Naive thymus-derived CD4-positive, alpha-beta T cell (primary cell): ENCODE measurements around the gene EDC4. TPM values are rescaled to one million over a fixed set of nuclear protein-coding genes. Genes with fewer than 3 reads are reported as not detected.

Experiments used
- ATAC-seq: fragments of 150-1000 bp; cut with Tn5 transposase; 2 replicates; pipeline ENCODE4 v1.10.0; 2021; ENCODE audit warnings: mild to moderate bottlenecking, moderate library complexity
- CTCF ChIA-PET: fragments of 350-600 bp; sonication (Branson Sonifier 250); formaldehyde crosslinking; loops from one replicate; lab custom pipeline; 2021; ENCODE audit warnings: antibody characterized with exemption; lab: Charles Lee
- POLR2A ChIA-PET: fragments of 350-600 bp; sonication (Branson Sonifier 250); formaldehyde crosslinking; loops from one replicate; lab custom pipeline; 2021; ENCODE audit warnings: antibody characterized with exemption, inconsistent platforms; lab: Charles Lee
- DNase-seq, 9 donors: peaks; one replicate each; pipeline versions ENCODE4 v3.0.0 to v3.0.0-alpha.2; 2020 to 2022; ENCODE audit warnings: mixed read lengths in 1 of 9
- H3K27ac ChIP-seq: one replicate; pipeline ENCODE4 v1.7.0; 2013; ENCODE audit warnings: mild to moderate bottlenecking, low read depth, low read length, moderate library complexity
- H3K27me3 ChIP-seq, 2 donors: one replicate each; pipeline ENCODE4 v1.7.0; 2013; ENCODE audit warnings: low read length in 2 of 2, mild to moderate bottlenecking in 2 of 2, moderate library complexity in 2 of 2; ENCODE audit not compliant: control insufficient read depth in 2 of 2, insufficient read depth in 2 of 2
- H3K36me3 ChIP-seq, 3 experiments: 1 replicate in 2 of 3; 2 replicates in 1 of 3; pipeline ENCODE4 v1.7.0; 2013; ENCODE audit warnings: low read length in 3 of 3, mild to moderate bottlenecking in 3 of 3, moderate library complexity in 1 of 3; ENCODE audit not compliant: insufficient read depth in 3 of 3, control insufficient read depth in 2 of 3
- H3K4me1 ChIP-seq, 2 donors: one replicate each; pipeline ENCODE4 v1.7.0; 2013; ENCODE audit warnings: low read length in 2 of 2, mild to moderate bottlenecking in 2 of 2, moderate library complexity in 1 of 2; ENCODE audit not compliant: control insufficient read depth in 2 of 2, insufficient read depth in 2 of 2
- H3K4me3 ChIP-seq: 2 replicates; pipeline ENCODE4 v1.7.0; 2013; ENCODE audit warnings: mild to moderate bottlenecking, low read length
- H3K9me3 ChIP-seq, 3 experiments: 1 replicate in 2 of 3; 2 replicates in 1 of 3; pipeline ENCODE4 v1.7.0; 2013; ENCODE audit warnings: low read length in 3 of 3; ENCODE audit not compliant: control insufficient read depth in 2 of 3
- H3K27ac Mint-ChIP-seq, 9 donors: one replicate each; pipeline ENCODE4 v1.8.0; 2020 to 2022; ENCODE audit warnings: mixed read lengths in 9 of 9, mild to moderate bottlenecking in 8 of 9, moderate library complexity in 5 of 9, inconsistent platforms in 2 of 9
- H3K27me3 Mint-ChIP-seq, 5 donors: one replicate each; pipeline ENCODE4 v1.8.0; 2021 to 2022; ENCODE audit warnings: mixed read lengths in 5 of 5, mild to moderate bottlenecking in 1 of 5
- H3K36me3 Mint-ChIP-seq, 5 donors: one replicate each; pipeline ENCODE4 v1.8.0; 2020 to 2022; ENCODE audit warnings: mixed read lengths in 5 of 5, mild to moderate bottlenecking in 3 of 5, inconsistent platforms in 1 of 5
- H3K4me1 Mint-ChIP-seq, 7 donors: one replicate each; pipeline ENCODE4 v1.8.0; 2020 to 2022; ENCODE audit warnings: mixed read lengths in 7 of 7, mild to moderate bottlenecking in 3 of 7, inconsistent platforms in 1 of 7
- H3K4me3 Mint-ChIP-seq, 10 donors: one replicate each; pipeline ENCODE4 v1.8.0; 2020 to 2022; ENCODE audit warnings: mild to moderate bottlenecking in 10 of 10, mixed read lengths in 10 of 10, moderate library complexity in 6 of 10, inconsistent platforms in 2 of 10
- H3K9me3 Mint-ChIP-seq, 11 donors: one replicate each; pipeline ENCODE4 v1.8.0; 2020 to 2022; ENCODE audit warnings: mixed read lengths in 11 of 11, mild to moderate bottlenecking in 4 of 11, inconsistent platforms in 1 of 11, moderate library complexity in 1 of 11
- intact Hi-C, 2 donors: fragments of 100-400 bp; cut with micrococcal nuclease; formaldehyde crosslinking; loops; one replicate each; pipeline ENCODE4 v1.15.1; 2023
- polyA plus RNA-seq, 2 donors: library from polyadenylated mRNA; unstranded; fragments of 300-500 nt; fragmentation: Illumina TruSeq; gene quantifications; one replicate each; pipeline ENCODE4 v1.2.3, GENCODE V29; 2021
- total RNA-seq, 6 experiments: library from RNA in 5 of 6; stranded (reverse) in 5 of 6; gene quantifications; 1 replicate in 5 of 6; 2 replicates in 1 of 6; pipeline ENCODE4 v1.2.3 and lab custom pipeline; 2021 to 2026

Gene EDC4
- total and polyA plus RNA-seq, 7 experiments from 2014 or later = 34.8 to 166 (median 122) TPM

DNA sequence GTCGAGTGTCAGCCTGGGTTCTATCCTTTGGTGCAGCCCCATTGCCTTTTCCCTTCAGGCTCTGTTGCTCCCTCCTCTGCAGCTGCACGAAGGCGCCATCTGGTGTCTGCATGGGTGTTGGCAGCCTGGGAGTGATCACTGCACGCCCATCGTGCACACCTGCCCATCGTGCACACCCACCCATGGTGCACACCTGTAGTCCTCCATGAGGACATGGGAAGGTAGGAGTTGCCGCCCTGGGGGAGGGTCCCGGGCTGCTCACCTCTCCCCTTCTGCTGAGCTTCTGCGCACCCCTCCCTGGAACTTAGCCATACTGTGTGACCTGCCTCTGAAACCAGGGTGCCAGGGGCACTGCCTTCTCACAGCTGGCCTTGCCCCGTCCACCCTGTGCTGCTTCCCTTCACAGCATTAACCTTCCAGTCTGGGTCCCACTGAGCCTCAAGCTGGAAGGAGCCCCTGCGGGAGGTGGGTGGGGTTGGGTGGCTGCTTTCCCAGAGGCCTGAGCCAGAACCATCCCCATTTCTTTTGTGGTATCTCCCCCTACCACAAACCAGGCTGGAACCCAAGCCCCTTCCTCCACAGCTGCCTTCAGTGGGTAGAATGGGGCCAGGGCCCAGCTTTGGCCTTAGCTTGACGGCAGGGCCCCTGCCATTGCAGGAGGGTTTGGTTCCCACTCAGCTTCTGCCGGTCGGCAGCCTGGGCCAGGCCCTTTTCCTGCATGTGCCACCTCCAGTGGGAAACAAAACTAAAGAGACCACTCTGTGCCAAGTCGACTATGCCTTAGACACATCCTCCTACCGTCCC, 55.9 kb downstream of the EDC4 start:
- Mint-ChIP-seq H3K9me3 (no peaks in the 10 kb centered on the region), H3K27ac (peak overlapping the region in 4 of 9 donors; percentile 6 to 67 (median 56)), H3K4me3 (peak overlapping the region in 1 of 10 donors; percentile 45), H3K4me1 (peaks cover 0 to 10% (median 7%) of the 10 kb centered on the region in 7 donors), H3K36me3 (peaks cover 0 to 10% (median 1%) of the 10 kb centered on the region in 5 donors), H3K27me3 (no peaks in the 10 kb centered on the region)
- no peaks in the 10 kb centered on the region for H3K4me1 ChIP-seq
- intact Hi-C loops = loop anchor here (1.0 kb wide), 4 partner anchors 45 to 407 kb away; no protein-coding TSS in a partner anchor
- peaks cover 3 to 61% (median 5%) of the 10 kb centered on the region in 3 experiments for H3K36me3 ChIP-seq
- no peak overlapping the region for H3K4me3 ChIP-seq
- CTCF ChIA-PET = interaction anchor here (0.6 to 2.2 kb wide), 7 partner anchors 10 to 408 kb away, joined by 3 to 16 read pairs (median 3); partner anchors contain the start of gene NRN1L
- peak; percentile 53 to 77 (median 73) for DNase-seq
- no peaks in the 10 kb centered on the region for H3K9me3 ChIP-seq
- ATAC-seq = peak; percentile 86
- POLR2A ChIA-PET = interaction anchor here (0.6 to 1.0 kb wide), 4 partner anchors 21 to 112 kb away, joined by 3 to 4 read pairs (median 3); partner anchors contain the start of gene CENPT
- H3K27me3 ChIP-seq = no peaks in the 10 kb centered on the region
- H3K27ac ChIP-seq = no peak overlapping the region

DNA sequence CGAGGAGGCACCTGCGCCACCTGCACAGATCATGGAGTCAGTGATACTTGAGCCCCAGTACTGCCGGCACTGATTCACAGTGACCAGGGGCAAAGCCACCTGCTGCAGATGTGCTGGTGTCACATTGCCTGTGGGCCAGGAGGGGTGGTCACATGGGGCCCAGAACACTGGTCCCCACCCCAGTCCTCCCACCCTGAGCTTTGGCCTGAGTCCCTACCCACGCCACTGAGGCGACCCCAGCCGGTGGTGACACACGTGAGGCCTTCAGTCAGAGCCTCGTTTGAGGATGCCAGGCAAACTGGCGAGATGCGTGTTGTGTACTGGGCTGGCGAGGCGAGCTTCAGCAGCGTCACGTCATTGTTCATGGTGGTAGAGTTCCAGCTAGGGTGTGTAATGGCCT, 57.3 kb downstream of the EDC4 start:
- DNase-seq = no peak
- Histone ChIP-seq H3K27me3 (no peaks in the 10 kb centered on the region), H3K4me3 (no peak overlapping the region), H3K36me3 (peaks cover 17 to 75% (median 19%) of the 10 kb centered on the region in 3 experiments), H3K9me3 (no peaks in the 10 kb centered on the region), H3K27ac (no peak overlapping the region), H3K4me1 (peaks cover 5 to 8% of the 10 kb centered on the region in 2 donors)
- H3K27me3 Mint-ChIP-seq = no peaks in the 10 kb centered on the region
- H3K27ac Mint-ChIP-seq = no peak overlapping the region
- intact Hi-C loops = no loop called here
- no peak for ATAC-seq
- ChIA-PET POLR2A (interaction anchor here (1.1 kb wide), 1 partner anchor 8 kb away, joined by 5 read pairs; no protein-coding TSS in a partner anchor), CTCF (interaction anchor here (0.5 to 1.4 kb wide), 3 partner anchors 9 to 54 kb away, joined by 3 read pairs; no protein-coding TSS in a partner anchor)
- H3K4me3 Mint-ChIP-seq = no peak overlapping the region
- peaks cover 0 to 19% (median 6%) of the 10 kb centered on the region in 5 donors for H3K36me3 Mint-ChIP-seq
- H3K9me3 Mint-ChIP-seq = no peaks in the 10 kb centered on the region
- peaks cover 4 to 21% (median 14%) of the 10 kb centered on the region in 7 donors for H3K4me1 Mint-ChIP-seq

DNA sequence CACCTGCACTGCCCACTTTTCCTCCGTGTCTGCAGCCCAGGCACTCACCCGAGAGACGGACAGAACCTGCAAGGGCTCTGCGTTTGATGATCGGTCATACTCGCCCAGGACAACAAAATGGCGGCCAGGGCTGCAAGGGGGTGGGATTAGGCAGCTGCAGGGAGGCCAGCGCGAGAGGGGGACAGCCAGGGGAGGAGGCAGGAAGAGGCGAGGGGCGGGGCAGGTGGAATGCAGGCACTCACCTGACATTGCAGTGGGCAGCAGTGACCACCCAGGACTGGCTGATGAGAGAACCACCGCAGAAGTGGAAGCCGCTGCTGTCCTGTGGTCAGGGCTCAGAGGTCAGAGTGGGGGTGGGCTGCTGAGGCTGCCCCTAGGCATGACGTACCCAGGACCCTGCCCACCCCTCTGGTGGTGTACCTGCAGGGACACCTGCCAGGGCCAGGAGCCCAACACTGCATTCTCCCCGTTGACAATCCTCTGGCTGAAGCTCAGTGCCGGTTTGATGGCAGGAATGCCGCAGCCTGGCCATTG, 57.9 kb downstream of the EDC4 start:
- Mint-ChIP-seq H3K9me3 (no peaks in the 10 kb centered on the region), H3K4me3 (no peak overlapping the region), H3K27me3 (peaks cover 0 to 1% (median 0%) of the 10 kb centered on the region in 5 donors), H3K27ac (peak overlapping the region in 1 of 9 donors; percentile 21), H3K4me1 (peaks cover 9 to 27% (median 18%) of the 10 kb centered on the region in 7 donors), H3K36me3 (peaks cover 5 to 24% (median 6%) of the 10 kb centered on the region in 5 donors)
- Histone ChIP-seq H3K36me3 (peaks cover 19 to 79% (median 20%) of the 10 kb centered on the region in 3 experiments), H3K27me3 (no peaks in the 10 kb centered on the region), H3K27ac (no peak overlapping the region), H3K4me1 (peaks cover 8 to 12% of the 10 kb centered on the region in 2 donors), H3K4me3 (no peak overlapping the region), H3K9me3 (no peaks in the 10 kb centered on the region)
- intact Hi-C loops = no loop called here
- DNase-seq (no peak), ATAC-seq (no peak)
- CTCF ChIA-PET = interaction anchor here (0.5 kb wide), 1 partner anchor 53 kb away, joined by 3 read pairs; no protein-coding TSS in a partner anchor
- POLR2A ChIA-PET = interaction anchor here (1.1 to 1.5 kb wide), 3 partner anchors 8 to 123 kb away, joined by 3 to 5 read pairs (median 4); no protein-coding TSS in a partner anchor

Other genes with a start within 250 kb of the EDC4 start
- 100 to 1,000 TPM; 140 to 245 (median 215) TPM for gene CARMIL2, start 227.9 kb upstream of the EDC4 start, total RNA-seq
- 10 to 100 TPM; 12.7 to 28.7 TPM for gene CARMIL2, start 227.9 kb upstream of the EDC4 start, polyA plus RNA-seq
- gene ACD, start 212.8 kb upstream of the EDC4 start, total RNA-seq = 10 to 100 TPM; 29.3 to 44.1 (median 34.4) TPM
- 10 to 100 TPM; 25.4 to 33.2 TPM for gene ACD, start 212.8 kb upstream of the EDC4 start, polyA plus RNA-seq
- gene PARD6A, start 212.1 kb upstream of the EDC4 start, total RNA-seq = 10 to 100 TPM in 1 of 5 experiments, 1 to 10 TPM in 4; 4.5 to 11.2 (median 4.7) TPM
- 10 to 100 TPM in 1 of 2 donors, 1 to 10 TPM in 1; 9.3 to 15.1 TPM for gene PARD6A, start 212.1 kb upstream of the EDC4 start, polyA plus RNA-seq
- 1 to 10 TPM; 4.9 to 8.3 (median 7.8) TPM for gene ENKD1, start 206.3 kb upstream of the EDC4 start, total RNA-seq
- gene ENKD1, start 206.3 kb upstream of the EDC4 start, polyA plus RNA-seq = 1 to 10 TPM; 1.1 to 2.5 TPM
- gene C16orf86, start 206.2 kb upstream of the EDC4 start, total RNA-seq = 1 to 10 TPM; 4.3 to 6.4 (median 4.7) TPM
- 1 to 10 TPM; 3.5 to 5.7 TPM for gene C16orf86, start 206.2 kb upstream of the EDC4 start, polyA plus RNA-seq
- gene GFOD2, start 153.7 kb upstream of the EDC4 start, total RNA-seq = 10 to 100 TPM in 3 of 5 experiments, 1 to 10 TPM in 2; 6.3 to 13.4 (median 11.4) TPM
- gene GFOD2, start 153.7 kb upstream of the EDC4 start, polyA plus RNA-seq = 10 to 100 TPM in 1 of 2 donors, 1 to 10 TPM in 1; 4.6 to 14.6 TPM
- gene RANBP10, start 66.5 kb upstream of the EDC4 start, total RNA-seq = 10 to 100 TPM; 22.3 to 26.6 (median 24.7) TPM
- 10 to 100 TPM in 1 of 2 donors, 1 to 10 TPM in 1; 9.3 to 13.5 TPM for gene RANBP10, start 66.5 kb upstream of the EDC4 start, polyA plus RNA-seq
- gene TSNAXIP1, start 66.2 kb upstream of the EDC4 start, total RNA-seq = 1 to 10 TPM in 1 of 5 experiments, under 1 TPM in 4; 0.24 to 1.1 (median 0.54) TPM
- gene TSNAXIP1, start 66.2 kb upstream of the EDC4 start, polyA plus RNA-seq = not detected
- 10 to 100 TPM; 29.0 to 62.7 (median 44.6) TPM for gene THAP11, start 30.7 kb upstream of the EDC4 start, total RNA-seq
- gene THAP11, start 30.7 kb upstream of the EDC4 start, polyA plus RNA-seq = 100 to 1,000 TPM; 134 to 204 TPM
- 100 to 1,000 TPM in 1 of 5 experiments, 10 to 100 TPM in 4; 34.7 to 125 (median 40.4) TPM for gene NUTF2, start 26.1 kb upstream of the EDC4 start, total RNA-seq
- 100 to 1,000 TPM in 1 of 2 donors, 10 to 100 TPM in 1; 98.0 to 118 TPM for gene NUTF2, start 26.1 kb upstream of the EDC4 start, polyA plus RNA-seq
- 100 to 1,000 TPM in 3 of 5 experiments, 10 to 100 TPM in 2; 56.7 to 128 (median 100) TPM for gene CENPT, start 25.4 kb upstream of the EDC4 start, total RNA-seq
- 10 to 100 TPM; 11.8 to 22.7 TPM for gene CENPT, start 25.4 kb upstream of the EDC4 start, polyA plus RNA-seq
- 1 to 10 TPM; 1.1 to 6.4 (median 3.2) TPM for gene NRN1L, start 11.8 kb downstream of the EDC4 start, total RNA-seq
- gene NRN1L, start 11.8 kb downstream of the EDC4 start, polyA plus RNA-seq = not detected
- gene PSKH1, start 20.2 kb downstream of the EDC4 start, total RNA-seq = 10 to 100 TPM; 18.0 to 28.5 (median 23.3) TPM
- gene PSKH1, start 20.2 kb downstream of the EDC4 start, polyA plus RNA-seq = 10 to 100 TPM; 20.7 to 34.0 TPM
- 10 to 100 TPM in 2 of 5 experiments, 1 to 10 TPM in 3; 7.9 to 15.1 (median 9.3) TPM for gene CTRL, start 58.8 kb downstream of the EDC4 start, total RNA-seq
- gene CTRL, start 58.8 kb downstream of the EDC4 start, polyA plus RNA-seq = 1 to 10 TPM; 1.3 to 2.5 TPM
- 100 to 1,000 TPM; 101 to 370 (median 142) TPM for gene PSMB10, start 63.8 kb downstream of the EDC4 start, total RNA-seq
- 100 to 1,000 TPM; 522 to 542 TPM for gene PSMB10, start 63.8 kb downstream of the EDC4 start, polyA plus RNA-seq
- gene LCAT, start 71.1 kb downstream of the EDC4 start, total RNA-seq = 10 to 100 TPM in 4 of 5 experiments, 1 to 10 TPM in 1; 9.4 to 23.6 (median 19.6) TPM
- gene LCAT, start 71.1 kb downstream of the EDC4 start, polyA plus RNA-seq = 1 to 10 TPM in 1 of 2 donors, under 1 TPM in 1; 0.33 to 1.5 TPM
- gene SLC12A4, start 95.6 kb downstream of the EDC4 start, total RNA-seq = 10 to 100 TPM; 22.8 to 44.4 (median 31.3) TPM
- gene SLC12A4, start 95.6 kb downstream of the EDC4 start, polyA plus RNA-seq = 1 to 10 TPM; 3.8 to 8.0 TPM
- gene DPEP3, start 107.4 kb downstream of the EDC4 start, total RNA-seq = 1 to 10 TPM in 4 of 5 experiments, under 1 TPM in 1; 0.10 to 2.3 (median 1.6) TPM
- gene DPEP3, start 107.4 kb downstream of the EDC4 start, polyA plus RNA-seq = under 1 TPM; 0.37 to 0.44 TPM
- gene DPEP2, start 126.4 kb downstream of the EDC4 start, total RNA-seq = 100 to 1,000 TPM in 2 of 5 experiments, 10 to 100 TPM in 3; 26.7 to 159 (median 85.1) TPM
- 10 to 100 TPM; 54.3 to 57.7 TPM for gene DPEP2, start 126.4 kb downstream of the EDC4 start, polyA plus RNA-seq
- gene DPEP2NB, start 142.9 kb downstream of the EDC4 start, total RNA-seq = not detected
- gene DPEP2NB, start 142.9 kb downstream of the EDC4 start, polyA plus RNA-seq = not detected
- gene DDX28, start 150.2 kb downstream of the EDC4 start, total RNA-seq = 10 to 100 TPM; 15.5 to 19.9 (median 19.1) TPM
- 10 to 100 TPM; 52.1 to 67.7 TPM for gene DDX28, start 150.2 kb downstream of the EDC4 start, polyA plus RNA-seq
- gene DUS2, start 150.2 kb downstream of the EDC4 start, total RNA-seq = 10 to 100 TPM; 13.6 to 25.9 (median 18.3) TPM
- 10 to 100 TPM in 1 of 2 donors, 1 to 10 TPM in 1; 8.7 to 13.7 TPM for gene DUS2, start 150.2 kb downstream of the EDC4 start, polyA plus RNA-seq
- 100 to 1,000 TPM; 120 to 151 (median 147) TPM for gene NFATC3, start 212.3 kb downstream of the EDC4 start, total RNA-seq
- 100 to 1,000 TPM in 1 of 2 donors, 10 to 100 TPM in 1; 75.8 to 109 TPM for gene NFATC3, start 212.3 kb downstream of the EDC4 start, polyA plus RNA-seq